ENCODE results near the gene ZNF598. TPM values are rescaled to one million over a fixed set of nuclear protein-coding genes. Genes with fewer than 3 reads are reported as not detected.
A peak's percentile ranks its signal among the peaks of the same experiment; 100 is the strongest.

Gene ZNF598
- total RNA-seq (2021; ENCODE audit: unreplicated experiment) (57.4 TPM), Bru-seq, nascent RNA (percentile 69 among the genes with signal in this experiment), BruChase-seq, experiment 1, labeled RNA remaining after a 6-hour chase (percentile 85 among the genes with signal in this experiment), BruChase-seq, experiment 2, labeled RNA remaining after a 2-hour chase (percentile 81 among the genes with signal in this experiment)
- 32.0 and 33.0 TPM in 2 replicates for polyA plus RNA-seq (2012)
- long read RNA-seq, transcript ZNF598-208 (3 exons, 815 nt) = major isoform, 8 of 53 reads
- long read RNA-seq, transcript ZNF598-204 (12 exons, 3,371 nt) = minor isoform, 5 of 53 reads
- long read RNA-seq, partial matches to known transcripts = 29 of 53 reads
- long read RNA-seq, other reads (novel, unspliced or antisense) = 11 of 53 reads

DNA sequence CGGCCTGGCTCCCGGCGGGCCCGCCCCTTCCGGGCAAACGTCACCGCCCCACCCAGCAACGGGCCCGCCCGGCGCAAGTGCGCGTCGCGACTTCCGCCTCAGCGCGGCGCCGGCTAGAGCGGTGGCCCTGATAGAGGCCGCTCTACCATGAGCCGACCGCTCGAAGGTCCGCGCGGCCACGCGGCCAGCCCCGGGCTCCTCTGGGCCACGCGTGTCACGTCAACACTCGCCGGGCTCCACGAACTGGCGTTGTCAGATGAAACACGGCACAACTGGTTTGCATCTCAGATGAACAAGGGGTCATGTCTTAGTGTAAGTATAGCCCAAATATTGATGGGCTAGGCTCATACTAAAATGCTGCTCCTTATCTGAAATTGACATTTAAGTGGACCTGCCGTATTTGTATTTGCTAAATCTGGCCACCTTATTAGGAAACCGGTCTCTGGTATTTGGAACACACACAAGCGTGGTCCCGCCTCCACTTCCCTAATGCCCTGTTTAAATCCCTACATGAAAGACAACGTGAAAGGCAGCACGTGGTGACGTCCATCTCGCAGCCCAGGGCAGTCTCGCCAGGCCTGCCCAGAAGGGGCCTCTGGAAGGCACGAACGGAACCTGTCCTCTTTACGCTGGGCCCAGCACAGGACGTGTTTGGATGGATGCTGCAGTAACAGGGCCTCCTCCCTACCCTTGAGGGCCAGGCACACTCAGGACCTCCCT is at the start of gene ZNF598:
Gene ZNF598 (minus strand): TSS at position 31 of the 720 bp plus-strand sequence.
- H3K79me2 ChIP-seq (ENCODE audit: insufficient read depth, low read length) = peaks cover 55% of the 10 kb centered on the region

More for the DNA sequence above, at the start of gene ZNF598:
- peak; percentile 90 for ATAC-seq
- POLR2A ChIA-PET = no interaction called here
- CTCF ChIA-PET = no interaction called here
- Histone ChIP-seq H3K4me1 (ENCODE audit: control insufficient read depth in 1 of 2, insufficient read depth in 2 of 2, low read length in 2 of 2) (peaks cover 23 to 50% of the 10 kb centered on the region in 2 experiments), H3K4me2 (ENCODE audit: low read length) (peak within 1 kb of the TSS; percentile 99), H3K27ac (ENCODE audit: low read depth, low read length) (peak within 1 kb of the TSS; percentile 92), H2AFZ (ENCODE audit: low read depth, low read length, poor library complexity, severe bottlenecking) (no peak within 1 kb of the TSS), H3K9me2 (ENCODE audit: insufficient read depth) (no peaks in the 10 kb centered on the region), H3K4me3 (replicated peaks in 1 of 2; ENCODE audit: low read depth in 1 of 2, low read length in 2 of 2) (peak within 1 kb of the TSS; percentile 79 to 87), H3K9ac (ENCODE audit: low read length) (peak within 1 kb of the TSS; percentile 97), H3K9me3 (ENCODE audit: control insufficient read depth in 1 of 2, insufficient read depth in 1 of 2, low read depth in 1 of 2, low read length in 2 of 2) (no peaks in the 10 kb centered on the region), H3K27me3 (ENCODE audit: insufficient read depth, low read length) (no peaks in the 10 kb centered on the region), H4K20me1 (ENCODE audit: insufficient read depth) (peaks cover 9% of the 10 kb centered on the region; the same call in 1 of the 2 replicates), H3K36me3 (ENCODE audit: control insufficient read depth in 1 of 2, insufficient read depth in 2 of 2, low read length in 2 of 2) (0 out of 4 replicates have a peak, but pooled peaks cover 0 to 7% of the 10 kb centered on the region in 2 experiments)
- TSS peak; percentile 97 for BruUV-seq (replicated peaks)
- RAD21 ChIA-PET (ENCODE audit: low non-redundant PET in 1 of 2, low total read pairs in 2 of 2, uncharacterized antibody in 2 of 2, unreplicated experiment in 2 of 2) = no interaction called here
- peak; percentile 60 for DNase-seq (ENCODE audit: low read depth, low spot score)
- TF ChIP-seq FOSL1 (IDR thresholded peaks at IDR 0.05; ENCODE audit: low read depth) (no peak), TCF7L2 (IDR thresholded peaks at IDR 0.05; ENCODE audit: borderline replicate concordance, extremely low read depth, insufficient read depth, insufficient read length) (peak; percentile 27), CBX3 (IDR thresholded peaks at IDR 0.05; ENCODE audit: low read depth) (no peak), YY1 (IDR thresholded peaks at IDR 0.05; ENCODE audit: extremely low read depth, insufficient replicate concordance, low read depth, low read length) (peak; percentile 59), JUND (IDR thresholded peaks at IDR 0.05) (no peak), SP1 (IDR thresholded peaks at IDR 0.05; ENCODE audit: low read depth) (0 out of 2 replicates have a peak, but pooled peaks have one; percentile 39), ZFX (IDR thresholded peaks at IDR 0.05) (peak; percentile 62), POLR2AphosphoS5 (IDR thresholded peaks at IDR 0.05; ENCODE audit: low read depth, low read length) (peak; percentile 82), EZH2phosphoT487 (IDR thresholded peaks at IDR 0.05; ENCODE audit: borderline replicate concordance) (no peak), CEBPB (IDR thresholded peaks at IDR 0.05; ENCODE audit: low read depth) (no peak), EZH2 (IDR thresholded peaks at IDR 0.05) (no peak), RAD21 (IDR thresholded peaks at IDR 0.05; ENCODE audit: low read depth) (no peak), SIN3A (IDR thresholded peaks at IDR 0.05; ENCODE audit: low read depth) (peak; percentile 53), POLR2A (IDR thresholded peaks at IDR 0.05; ENCODE audit: borderline replicate concordance, extremely low read depth, insufficient read depth, insufficient read length) (no peak)
- TF ChIP-seq, protein P1, sequence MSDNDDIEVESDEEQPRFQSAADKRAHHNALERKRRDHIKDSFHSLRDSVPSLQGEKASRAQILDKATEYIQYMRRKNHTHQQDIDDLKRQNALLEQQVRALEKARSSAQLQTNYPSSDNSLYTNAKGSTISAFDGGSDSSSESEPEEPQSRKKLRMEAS (IDR thresholded peaks at IDR 0.05) = peak; percentile 96
- TF ChIP-seq, protein P2, sequence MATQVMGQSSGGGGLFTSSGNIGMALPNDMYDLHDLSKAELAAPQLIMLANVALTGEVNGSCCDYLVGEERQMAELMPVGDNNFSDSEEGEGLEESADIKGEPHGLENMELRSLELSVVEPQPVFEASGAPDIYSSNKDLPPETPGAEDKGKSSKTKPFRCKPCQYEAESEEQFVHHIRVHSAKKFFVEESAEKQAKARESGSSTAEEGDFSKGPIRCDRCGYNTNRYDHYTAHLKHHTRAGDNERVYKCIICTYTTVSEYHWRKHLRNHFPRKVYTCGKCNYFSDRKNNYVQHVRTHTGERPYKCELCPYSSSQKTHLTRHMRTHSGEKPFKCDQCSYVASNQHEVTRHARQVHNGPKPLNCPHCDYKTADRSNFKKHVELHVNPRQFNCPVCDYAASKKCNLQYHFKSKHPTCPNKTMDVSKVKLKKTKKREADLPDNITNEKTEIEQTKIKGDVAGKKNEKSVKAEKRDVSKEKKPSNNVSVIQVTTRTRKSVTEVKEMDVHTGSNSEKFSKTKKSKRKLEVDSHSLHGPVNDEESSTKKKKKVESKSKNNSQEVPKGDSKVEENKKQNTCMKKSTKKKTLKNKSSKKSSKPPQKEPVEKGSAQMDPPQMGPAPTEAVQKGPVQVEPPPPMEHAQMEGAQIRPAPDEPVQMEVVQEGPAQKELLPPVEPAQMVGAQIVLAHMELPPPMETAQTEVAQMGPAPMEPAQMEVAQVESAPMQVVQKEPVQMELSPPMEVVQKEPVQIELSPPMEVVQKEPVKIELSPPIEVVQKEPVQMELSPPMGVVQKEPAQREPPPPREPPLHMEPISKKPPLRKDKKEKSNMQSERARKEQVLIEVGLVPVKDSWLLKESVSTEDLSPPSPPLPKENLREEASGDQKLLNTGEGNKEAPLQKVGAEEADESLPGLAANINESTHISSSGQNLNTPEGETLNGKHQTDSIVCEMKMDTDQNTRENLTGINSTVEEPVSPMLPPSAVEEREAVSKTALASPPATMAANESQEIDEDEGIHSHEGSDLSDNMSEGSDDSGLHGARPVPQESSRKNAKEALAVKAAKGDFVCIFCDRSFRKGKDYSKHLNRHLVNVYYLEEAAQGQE (IDR thresholded peaks at IDR 0.05; ENCODE audit: low read depth) = no peak
- TF ChIP-seq, protein P3, sequence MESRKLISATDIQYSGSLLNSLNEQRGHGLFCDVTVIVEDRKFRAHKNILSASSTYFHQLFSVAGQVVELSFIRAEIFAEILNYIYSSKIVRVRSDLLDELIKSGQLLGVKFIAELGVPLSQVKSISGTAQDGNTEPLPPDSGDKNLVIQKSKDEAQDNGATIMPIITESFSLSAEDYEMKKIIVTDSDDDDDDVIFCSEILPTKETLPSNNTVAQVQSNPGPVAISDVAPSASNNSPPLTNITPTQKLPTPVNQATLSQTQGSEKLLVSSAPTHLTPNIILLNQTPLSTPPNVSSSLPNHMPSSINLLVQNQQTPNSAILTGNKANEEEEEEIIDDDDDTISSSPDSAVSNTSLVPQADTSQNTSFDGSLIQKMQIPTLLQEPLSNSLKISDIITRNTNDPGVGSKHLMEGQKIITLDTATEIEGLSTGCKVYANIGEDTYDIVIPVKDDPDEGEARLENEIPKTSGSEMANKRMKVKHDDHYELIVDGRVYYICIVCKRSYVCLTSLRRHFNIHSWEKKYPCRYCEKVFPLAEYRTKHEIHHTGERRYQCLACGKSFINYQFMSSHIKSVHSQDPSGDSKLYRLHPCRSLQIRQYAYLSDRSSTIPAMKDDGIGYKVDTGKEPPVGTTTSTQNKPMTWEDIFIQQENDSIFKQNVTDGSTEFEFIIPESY (IDR thresholded peaks at IDR 0.05; ENCODE audit: extremely low read depth, insufficient replicate concordance, low read length) = no peak
- intact Hi-C loops (cut with micrococcal nuclease) = no loop called here
